Measurements from ENCODE around the gene KCNE4. TPM values are rescaled to one million over a fixed set of nuclear protein-coding genes. Genes with fewer than 3 reads are reported as not detected.
A peak's percentile ranks its signal among the peaks of the same experiment; 100 is the strongest.
"Not testable (repeated sequence)": the region's sequence is repeated elsewhere in the genome, so short reads cannot be mapped to it uniquely, and the experiment has no call there.

The KCNE4 gene
- total RNA-seq, 1 donor from 2014 or later = 3.0 TPM

DNA sequence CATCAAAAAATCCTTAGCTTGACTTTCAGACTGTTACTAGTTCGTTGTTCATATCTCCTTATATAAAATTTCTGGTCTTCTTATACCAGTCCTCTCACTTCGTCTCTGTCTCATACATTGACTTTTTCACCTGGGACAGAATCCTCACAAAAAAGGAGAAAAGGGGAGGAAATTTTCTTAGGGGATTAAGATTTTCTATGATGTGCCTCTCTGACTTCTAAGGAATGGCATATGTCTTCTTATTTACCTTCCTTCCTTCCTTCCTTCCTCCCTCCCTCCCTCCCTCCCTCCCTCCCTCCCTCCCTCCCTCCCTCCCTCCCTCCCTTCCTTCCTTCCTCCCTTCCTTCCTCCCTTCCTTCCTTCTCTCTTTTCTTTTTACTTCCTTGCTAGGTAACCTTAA, 27.9 kb downstream of the KCNE4 start:
- intact Hi-C loops (cut with micrococcal nuclease) = no loop called here
- ATAC-seq (no peak), DNase-seq (no peak)

DNA sequence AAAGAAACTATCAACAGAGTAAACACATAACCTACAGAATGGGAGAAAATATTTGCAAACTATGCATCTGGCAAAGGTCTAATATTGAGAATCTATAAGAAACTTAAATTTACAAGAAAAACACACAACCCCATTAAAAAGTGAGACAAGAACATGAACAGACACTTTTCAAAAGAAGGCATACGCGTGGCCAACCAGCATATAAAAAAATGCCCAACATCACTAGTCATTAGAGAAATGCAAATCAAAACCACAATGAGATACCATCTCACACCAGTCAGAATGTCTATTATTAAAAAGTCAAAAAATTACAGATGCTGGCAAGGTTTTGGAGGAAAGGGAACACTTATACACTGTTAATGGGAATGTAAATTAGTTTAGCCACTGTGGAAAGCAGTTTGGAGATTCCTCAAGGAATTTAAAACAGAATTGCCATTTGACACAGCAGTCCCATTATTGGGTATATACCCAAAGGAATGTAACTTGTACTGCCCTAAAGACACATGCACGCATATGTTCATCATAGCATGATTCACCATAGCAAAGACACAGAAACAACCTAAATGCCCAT, 28.9 kb downstream of the KCNE4 start:
- ATAC-seq; intact Hi-C loops (cut with micrococcal nuclease); DNase-seq: not testable (repeated sequence)

DNA sequence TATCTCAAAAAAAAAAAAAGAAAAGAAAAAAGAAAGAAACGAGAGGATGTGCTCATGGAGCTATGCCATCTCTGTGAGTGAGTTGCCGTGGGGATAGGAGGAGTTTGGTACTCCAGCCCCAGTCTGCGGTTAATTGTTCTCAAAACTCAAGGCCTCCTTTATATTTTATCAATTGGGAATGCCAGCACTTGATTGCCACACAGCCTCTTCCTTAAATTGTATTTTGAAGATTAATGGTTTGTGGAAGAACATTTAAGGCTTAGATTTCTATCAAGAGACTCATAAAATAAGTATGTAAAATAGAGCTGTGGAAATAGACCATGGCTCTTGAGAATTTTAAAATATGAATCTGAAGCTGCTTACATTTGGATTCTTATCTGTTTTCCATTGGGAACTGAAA, 29.8 kb downstream of the KCNE4 start:
- intact Hi-C loops (cut with micrococcal nuclease) = no loop called here
- ATAC-seq (no peak), DNase-seq (no peak)

DNA sequence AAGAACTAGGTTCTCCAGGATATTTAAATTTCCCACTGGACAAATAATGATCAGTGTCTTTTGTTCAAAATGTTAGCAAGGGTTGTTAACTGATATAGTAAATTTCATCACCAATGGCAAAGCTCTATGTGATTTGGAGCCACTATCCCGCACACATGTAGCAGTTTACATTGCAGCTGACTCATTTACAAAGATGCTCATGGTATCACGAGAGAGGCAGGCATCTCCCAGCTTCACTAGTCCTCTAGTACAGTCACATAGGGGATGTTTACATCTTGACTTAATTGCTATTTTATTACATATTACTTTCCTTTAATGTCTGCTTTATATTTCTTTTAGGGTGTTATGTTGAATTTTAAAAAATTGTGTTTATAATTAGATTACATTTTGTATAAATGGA, 30.7 kb downstream of the KCNE4 start:
- DNase-seq = no peak
- ATAC-seq = no peak

DNA sequence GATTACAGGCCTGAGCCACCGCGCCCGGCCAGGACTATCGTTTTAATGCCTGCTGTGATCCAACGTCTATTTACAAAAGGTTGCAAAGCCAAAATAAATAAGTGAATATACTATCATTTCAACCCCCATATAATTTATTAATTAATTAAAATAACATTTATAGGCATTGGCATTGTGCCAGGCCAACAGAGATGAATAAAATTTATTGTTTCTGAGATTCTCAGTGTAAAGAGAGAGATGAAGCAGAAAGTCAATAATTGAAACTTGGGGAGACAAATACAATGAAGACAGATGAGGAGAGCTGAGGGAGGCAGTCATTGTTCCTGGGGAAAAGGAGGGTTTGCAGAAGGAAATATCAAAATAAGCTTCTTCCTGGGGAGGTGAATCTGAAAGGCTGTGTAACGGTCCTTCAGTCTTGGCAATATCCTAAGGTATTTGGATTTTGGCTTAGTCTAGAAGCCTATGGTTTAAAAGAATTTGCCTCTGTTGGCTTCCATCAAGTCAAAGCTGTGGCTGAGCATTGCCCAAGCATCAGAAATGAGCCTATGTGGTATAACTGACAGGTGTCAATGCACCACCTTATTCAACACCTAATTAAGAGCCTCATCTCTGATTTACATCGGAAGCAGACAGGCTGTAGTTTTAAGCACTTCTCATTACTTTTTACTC, 31.5 kb downstream of the KCNE4 start:
- ATAC-seq (no peak), DNase-seq (no peak)
- intact Hi-C loops (cut with micrococcal nuclease) = no loop called here

More for the DNA sequence above, 30.7 kb downstream of the KCNE4 start:
- intact Hi-C loops (cut with micrococcal nuclease) = no loop called here

DNA sequence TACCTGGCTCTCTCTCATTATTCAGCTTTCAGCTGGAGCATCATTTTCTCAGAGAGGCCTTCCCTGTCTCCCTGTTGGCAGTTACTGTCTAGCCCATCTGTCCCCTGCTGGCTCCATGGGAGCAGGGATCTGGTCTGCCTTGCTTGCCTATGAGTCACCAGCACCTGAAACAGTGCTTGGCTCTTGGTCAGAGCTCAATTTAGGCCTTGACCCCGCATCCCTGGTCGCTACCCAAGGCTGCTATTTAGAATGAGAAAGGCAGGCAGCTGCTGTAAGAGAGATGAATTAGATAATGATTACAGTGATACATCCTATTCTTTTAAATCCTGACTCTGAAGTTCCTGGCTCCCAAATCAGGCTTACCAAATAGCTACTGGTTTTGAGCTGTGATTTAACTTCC, 32.9 kb downstream of the KCNE4 start:
- intact Hi-C loops (cut with micrococcal nuclease) = no loop called here
- DNase-seq (no peak), ATAC-seq (peak; percentile 89)

DNA sequence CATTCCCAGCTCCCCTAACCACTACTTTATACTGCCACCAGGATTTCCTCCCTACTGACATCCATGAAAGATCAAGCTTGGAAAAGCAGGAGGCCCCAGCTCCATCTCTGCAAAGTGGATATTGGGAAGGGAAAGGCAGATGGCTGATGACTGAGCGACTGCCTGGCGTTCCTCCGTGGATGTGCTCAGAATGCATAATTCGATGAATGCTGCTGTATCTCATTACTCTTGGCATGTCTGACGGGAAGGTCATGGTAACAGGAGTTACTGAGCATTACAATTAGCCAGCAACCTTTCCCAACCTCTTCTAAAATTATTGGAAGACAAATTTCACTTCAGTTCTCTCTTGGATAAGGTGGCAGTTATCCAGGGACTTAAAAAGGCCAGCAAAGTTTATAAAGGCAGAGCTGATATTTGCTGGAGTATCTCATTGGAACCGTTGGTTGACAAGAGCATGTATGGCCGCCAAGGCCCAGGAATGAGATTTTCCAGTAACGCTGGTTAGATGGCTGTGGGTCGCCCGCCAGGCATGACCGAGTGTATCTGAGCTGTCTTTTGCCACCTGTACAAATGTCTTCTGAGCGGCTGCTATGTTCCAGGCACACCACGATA, 34.5 kb downstream of the KCNE4 start:
- intact Hi-C loops (cut with micrococcal nuclease) = no loop called here
- DNase-seq (no peak), ATAC-seq (no peak)

DNA sequence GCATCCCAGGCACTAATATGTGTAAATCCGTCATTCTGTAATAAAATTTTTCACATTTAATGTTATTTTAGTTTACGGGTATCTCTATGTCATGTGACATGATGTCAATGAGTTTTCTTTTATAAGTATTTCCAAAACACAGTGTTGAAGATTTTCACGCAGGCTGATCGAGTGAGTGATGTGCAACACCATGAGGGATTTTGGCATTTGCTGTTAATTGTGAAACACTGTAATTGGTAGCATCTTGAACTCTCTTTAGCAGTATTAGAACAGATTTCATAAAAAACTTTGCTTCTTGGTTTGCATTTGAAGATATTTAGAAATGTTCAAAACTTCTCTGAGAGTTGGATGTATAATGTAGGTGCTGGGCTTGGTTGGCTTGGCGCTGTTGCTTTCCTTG, 35.5 kb downstream of the KCNE4 start:
- intact Hi-C loops (cut with micrococcal nuclease) = no loop called here
- ATAC-seq (no peak), DNase-seq (no peak)

DNA sequence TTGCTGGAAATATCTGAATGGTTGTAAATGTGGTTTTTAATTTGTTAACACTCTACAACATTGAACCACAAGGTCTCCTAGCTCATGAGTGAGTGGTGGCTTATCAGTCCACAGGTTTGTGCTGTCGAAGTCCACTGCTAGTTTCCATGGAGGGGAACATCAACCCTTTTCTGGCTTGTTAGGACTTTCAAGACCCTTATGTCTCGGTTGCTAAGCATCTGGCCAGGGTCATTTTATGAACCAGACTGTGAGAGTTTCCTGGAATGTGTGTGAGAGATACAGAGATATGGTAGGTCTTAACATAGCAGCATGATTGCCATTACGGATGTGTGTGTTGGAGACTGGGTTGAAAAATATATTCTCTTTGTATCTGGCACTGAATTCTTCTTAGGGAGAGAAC, 36.9 kb downstream of the KCNE4 start:
- no peak for ATAC-seq
- intact Hi-C loops (cut with micrococcal nuclease) = no loop called here
- DNase-seq = no peak

DNA sequence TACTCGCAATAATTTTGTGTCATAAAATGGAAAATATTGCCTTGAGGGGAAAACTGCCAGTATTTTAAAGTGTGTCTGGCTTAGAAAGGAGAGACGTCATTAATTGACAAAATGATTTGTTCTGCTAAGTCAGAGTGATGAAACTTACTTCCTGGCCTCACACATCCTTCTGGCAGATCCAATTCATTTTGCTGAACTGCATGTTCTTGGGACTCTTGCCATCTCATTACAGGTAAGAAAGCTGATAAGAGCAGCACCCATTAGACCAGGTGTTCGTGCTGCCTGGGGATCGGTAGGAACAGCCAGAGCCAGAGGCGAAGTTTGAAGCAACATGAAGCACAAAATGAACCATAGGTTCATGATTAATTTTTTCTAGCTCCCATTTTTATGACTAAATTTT, 38.0 kb downstream of the KCNE4 start:
- intact Hi-C loops (cut with micrococcal nuclease) = no loop called here
- no peak for DNase-seq
- ATAC-seq = peak; percentile 28

DNA sequence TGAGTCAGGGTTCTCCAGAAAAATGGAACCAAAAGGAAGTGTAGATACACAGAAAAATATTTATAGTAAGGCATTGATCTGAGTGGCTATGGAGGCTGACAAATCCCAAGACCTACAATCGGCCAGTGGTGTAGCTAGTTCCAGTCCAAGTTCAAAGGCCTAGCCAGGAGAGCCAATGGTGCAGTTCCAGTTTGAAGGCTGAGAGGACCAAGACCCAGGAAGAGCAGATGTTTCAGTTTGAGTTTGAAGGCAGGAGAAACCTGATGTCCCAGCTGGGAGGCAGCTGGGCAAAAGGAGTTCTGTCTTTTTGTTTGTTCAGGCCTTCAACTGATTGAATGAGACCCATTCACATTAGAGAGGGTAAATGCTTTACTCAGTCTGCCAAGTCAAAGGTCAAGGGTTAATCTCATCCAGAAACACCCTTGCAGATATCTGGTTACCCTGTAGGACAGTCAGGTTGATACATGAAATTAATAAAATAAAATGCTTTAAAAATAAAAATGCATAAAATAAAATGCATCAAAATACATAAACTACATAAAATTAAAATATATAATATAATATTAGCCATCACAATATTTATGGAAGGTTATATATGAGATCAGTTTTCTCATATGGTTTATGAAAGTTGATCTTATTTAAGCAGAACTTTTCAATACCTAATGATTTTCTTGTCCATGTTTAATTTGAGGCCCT, 38.7 kb downstream of the KCNE4 start:
- no peak for ATAC-seq
- intact Hi-C loops (cut with micrococcal nuclease) = no loop called here

DNA sequence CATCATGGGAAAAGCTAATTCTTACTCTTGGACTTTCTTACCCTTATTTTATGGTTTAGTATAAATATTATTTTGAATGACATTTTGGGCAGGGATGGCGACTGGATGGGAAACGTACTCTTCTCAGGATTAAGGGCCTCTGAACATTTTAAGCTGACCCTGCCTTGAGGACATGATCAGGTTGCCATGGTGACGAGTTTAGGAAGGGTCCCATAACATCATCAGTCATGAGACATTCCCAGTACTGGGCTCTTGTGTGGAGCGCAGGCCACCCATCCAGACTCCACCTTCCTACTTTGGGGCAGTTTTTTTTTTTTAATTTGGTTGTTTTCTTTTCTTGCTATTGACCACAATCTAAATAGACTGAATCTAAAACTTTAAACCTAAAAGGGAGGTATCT, 40.7 kb downstream of the KCNE4 start:
- intact Hi-C loops (cut with micrococcal nuclease) = no loop called here
- DNase-seq = no peak
- no peak for ATAC-seq

More for the DNA sequence above, 38.7 kb downstream of the KCNE4 start:
- DNase-seq = no peak

DNA sequence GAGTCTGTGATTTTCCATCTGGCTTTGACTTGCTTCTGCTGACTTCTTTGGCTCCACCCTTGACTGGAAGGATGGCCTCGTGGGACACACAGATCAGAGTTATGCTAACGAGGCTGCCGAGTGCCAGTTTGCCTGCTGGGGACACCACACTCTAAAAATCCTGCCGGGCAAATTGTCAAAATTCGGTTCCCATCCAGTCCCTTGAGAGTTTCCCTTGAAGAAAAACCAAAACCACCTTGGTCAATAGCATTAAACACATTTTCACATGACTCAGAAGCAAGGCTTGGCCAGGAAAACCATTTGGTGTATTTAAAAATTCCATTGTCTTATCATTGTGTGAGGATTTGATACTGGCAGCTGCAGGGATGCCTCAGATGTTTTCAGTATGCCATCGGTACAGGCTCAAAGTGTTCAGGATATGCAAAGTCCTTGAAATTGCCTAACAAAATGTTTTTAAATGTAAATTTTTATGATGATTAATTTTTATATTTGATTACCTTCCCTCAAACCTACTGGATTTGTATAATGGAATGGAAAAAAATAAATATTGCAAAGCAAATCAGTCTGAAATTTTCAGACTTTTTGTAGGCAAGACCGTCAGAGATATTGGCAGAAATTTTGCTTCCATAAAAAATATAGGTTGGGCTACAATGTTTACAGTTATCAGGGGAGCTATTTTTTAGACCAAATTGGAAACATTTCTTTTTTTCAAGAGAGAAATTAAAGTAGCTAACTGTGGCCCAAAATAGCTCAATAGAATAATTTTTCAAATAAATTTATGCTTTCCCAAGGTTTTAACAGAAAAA, 41.6 kb downstream of the KCNE4 start:
- ATAC-seq (peak; percentile 91), DNase-seq (peak; percentile 75)
- intact Hi-C loops (cut with micrococcal nuclease) = no loop called here

DNA sequence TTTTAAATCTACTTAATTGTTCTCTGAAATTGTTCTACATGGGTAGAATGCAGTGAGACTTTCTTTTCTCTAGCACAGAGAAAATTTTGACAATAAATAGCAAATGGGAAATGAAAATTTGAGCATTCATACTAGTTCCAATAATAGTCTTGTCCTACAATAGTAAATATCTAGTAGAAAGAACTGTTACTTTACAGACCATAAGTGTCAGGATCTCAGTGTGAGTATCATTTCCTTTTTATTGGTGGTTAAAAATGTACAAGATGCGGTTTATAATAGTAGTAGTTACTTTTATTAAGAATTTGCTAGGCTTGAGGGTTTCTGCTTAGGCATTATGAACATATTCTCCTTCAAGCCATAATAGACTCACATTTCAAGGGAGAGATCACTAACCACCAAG, 43.2 kb downstream of the KCNE4 start:
- DNase-seq (no peak), ATAC-seq (no peak)
- intact Hi-C loops (cut with micrococcal nuclease) = no loop called here

DNA sequence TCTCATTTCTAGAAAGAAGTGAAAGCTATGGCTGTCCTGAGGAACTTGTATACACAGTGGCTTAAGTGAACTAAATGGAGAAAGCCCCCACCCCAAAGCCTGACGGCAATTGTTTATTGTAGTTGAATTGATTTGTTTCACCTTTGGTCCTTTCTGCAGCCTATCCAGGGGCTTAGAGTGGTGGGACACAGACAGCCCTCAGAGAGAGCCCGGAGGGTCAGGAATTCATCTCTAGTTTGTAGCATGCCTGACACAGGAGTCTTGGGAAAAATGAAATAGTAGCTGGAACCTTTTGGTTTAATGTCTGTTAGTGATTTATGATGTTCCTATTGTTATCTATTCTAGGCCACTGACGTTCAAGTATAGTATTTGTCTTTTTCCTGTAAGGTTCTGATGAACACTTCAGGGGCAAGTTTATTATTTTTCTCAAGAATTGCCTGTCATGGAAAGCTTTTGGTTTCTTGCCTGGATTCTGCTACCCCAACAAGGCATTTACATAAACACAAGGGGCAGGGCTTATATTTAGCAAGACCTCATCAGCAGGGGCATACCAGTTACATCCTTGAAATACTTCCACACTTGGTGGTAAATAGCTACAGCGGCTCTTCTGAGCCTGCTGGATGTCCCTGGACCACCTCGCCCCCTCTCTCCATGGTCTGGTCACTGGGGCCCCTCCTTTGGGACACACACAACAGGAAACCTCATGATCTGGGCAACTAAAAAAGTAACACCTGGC, 44.4 kb downstream of the KCNE4 start:
- ATAC-seq (no peak), DNase-seq (no peak)
- intact Hi-C loops (cut with micrococcal nuclease) = no loop called here

DNA sequence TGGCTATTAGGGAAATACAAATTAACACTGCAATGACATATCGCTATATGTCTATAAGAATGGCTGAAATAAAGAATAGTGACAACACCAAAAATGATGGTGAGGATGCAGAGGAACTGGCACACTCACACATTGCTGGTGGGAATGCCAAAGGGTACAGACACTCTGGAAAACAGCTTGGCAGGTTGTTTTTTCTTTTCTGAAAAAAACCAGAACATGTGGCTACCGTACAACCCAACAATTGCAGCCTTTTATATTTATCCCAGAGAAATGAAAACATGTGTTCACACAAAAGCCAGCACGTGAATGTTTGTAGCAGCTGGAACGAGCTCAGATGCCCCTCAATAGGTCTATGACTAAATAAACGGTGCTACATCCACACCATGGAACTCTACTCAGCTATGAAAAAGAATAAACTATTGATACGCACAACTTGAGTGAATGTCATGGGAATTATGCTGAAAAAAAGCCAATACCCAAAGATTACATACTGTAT, 45.9 kb downstream of the KCNE4 start:
- ATAC-seq (no peak), DNase-seq (no peak)
- intact Hi-C loops (cut with micrococcal nuclease) = no loop called here

DNA sequence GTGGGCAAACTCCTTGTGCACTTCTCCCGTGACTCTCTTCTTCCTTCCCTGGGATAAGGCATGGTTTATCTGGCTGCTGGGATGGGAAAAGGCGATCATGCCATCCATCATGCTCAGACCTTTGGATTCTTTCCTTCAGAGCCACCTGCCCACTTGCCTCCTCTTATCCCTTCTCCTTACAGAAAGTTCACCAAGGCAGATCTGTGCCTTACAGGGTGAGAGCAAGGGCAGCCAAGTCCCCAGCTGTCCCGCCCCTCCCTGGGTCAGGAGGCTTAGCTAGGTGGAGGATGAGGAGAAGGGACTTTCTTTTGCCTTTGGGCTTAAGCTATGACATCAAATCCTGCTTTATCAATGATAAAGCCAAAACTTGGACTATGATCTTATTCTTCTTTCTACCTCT, 47.6 kb downstream of the KCNE4 start:
- ATAC-seq = peak; percentile 22
- intact Hi-C loops (cut with micrococcal nuclease) = no loop called here

DNA sequence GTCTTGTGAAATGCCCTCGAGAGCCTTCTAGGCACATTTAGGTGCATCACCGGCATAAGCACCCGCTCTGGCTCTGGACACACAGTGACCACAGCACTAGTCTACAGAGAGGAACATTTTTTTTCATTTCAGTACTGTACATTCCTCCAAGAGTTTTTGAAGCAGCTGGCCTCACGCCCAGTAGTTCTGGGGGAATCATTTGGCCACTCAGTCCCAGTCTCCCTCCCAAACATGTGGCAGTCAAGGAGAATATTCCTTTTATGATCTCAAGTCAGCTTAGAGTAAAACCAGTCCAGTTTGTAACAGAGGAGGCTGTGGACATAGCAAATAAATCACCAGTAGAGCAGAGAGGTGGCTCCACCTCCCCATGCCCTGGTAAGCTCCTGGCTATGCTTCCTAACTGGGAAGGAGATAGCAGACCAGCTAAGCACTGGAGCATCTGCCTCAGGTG, 48.1 kb downstream of the KCNE4 start:
- peak; percentile 84 for ATAC-seq
- intact Hi-C loops (cut with micrococcal nuclease) = loop anchor here (10.0 kb wide), 1 partner anchor 125 kb away; no protein-coding TSS in a partner anchor

More for the DNA sequence above, 47.6 kb downstream of the KCNE4 start:
- no peak for DNase-seq

More for the DNA sequence above, 48.1 kb downstream of the KCNE4 start:
- DNase-seq = peak; percentile 74

Data from left ventricle myocardium superior (tissue), 1 donor.